B cell (primary cell): ENCODE data around the gene GLIS1. TPM values are rescaled to one million over a fixed set of nuclear protein-coding genes. Genes with fewer than 3 reads are reported as not detected.
A peak's percentile ranks its signal among the peaks of the same experiment; 100 is the strongest.

Source experiments
- ATAC-seq: fragments of 200-7000 bp; cut with Tn5 transposase; one replicate; pipeline ENCODE4 v1.10.0; 2021; ENCODE audit warnings: low read depth, mild to moderate bottlenecking, moderate number of reproducible peaks, moderate library complexity
- CTCF ChIA-PET: fragments of 350-600 bp; sonication (Branson Sonifier 250); formaldehyde crosslinking; loops from one replicate; lab custom pipeline; 2021; ENCODE audit warnings: antibody characterized with exemption, inconsistent platforms; lab: Charles Lee
- POLR2A ChIA-PET: fragments of 350-600 bp; sonication (Branson Sonifier 250); formaldehyde crosslinking; loops from one replicate; lab custom pipeline; 2021; ENCODE audit warnings: antibody characterized with exemption; lab: Charles Lee
- DNase-seq: peaks from one replicate; pipeline ENCODE4 v3.0.0; 2013
- H2AFZ ChIP-seq: 2 replicates; pipeline ENCODE4 v1.6.1; 2012; ENCODE audit warnings: mild to moderate bottlenecking, low read depth, low read length; ENCODE audit not compliant: insufficient read depth, poor library complexity, severe bottlenecking
- H3K27ac ChIP-seq, 2 donors: 1 replicate in 1 of 2; 2 replicates in 1 of 2; pipeline ENCODE4 v1.5.1; 2012 to 2013; ENCODE audit warnings: low read length in 2 of 2, mild to moderate bottlenecking in 2 of 2, moderate library complexity in 1 of 2
- H3K27me3 ChIP-seq, 4 experiments: fragments of 200-600 bp in 1 of 4; sonication (generic) in 1 of 4; replicated peaks in 1 of 4; 1 replicate in 2 of 4; 2 replicates in 2 of 4; pipeline versions ENCODE4 v1.6.1 to v1.7.0; 2013 to 2016; ENCODE audit warnings: low read length in 3 of 4, mild to moderate bottlenecking in 2 of 4, mixed read lengths in 1 of 4, moderate library complexity in 1 of 4; ENCODE audit not compliant: insufficient read depth in 4 of 4, control insufficient read depth in 3 of 4; ENCODE audit errors: control extremely low read depth in 1 of 4
- H3K36me3 ChIP-seq, 2 experiments: replicated peaks in 1 of 2; 1 replicate in 1 of 2; 2 replicates in 1 of 2; pipeline versions ENCODE4 v1.6.1 to v1.7.1; 2013; ENCODE audit warnings: low read length in 1 of 2; ENCODE audit not compliant: insufficient read depth in 2 of 2, control insufficient read depth in 1 of 2; ENCODE audit errors: control extremely low read depth in 1 of 2, extremely low read depth in 1 of 2
- H3K4me1 ChIP-seq, 2 donors: fragments of 200-600 bp in 1 of 2; sonication (generic) in 1 of 2; 1 replicate in 1 of 2; 2 replicates in 1 of 2; pipeline versions ENCODE4 v1.5.1 to v1.6.1; 2013 to 2017; ENCODE audit warnings: low read length in 2 of 2; ENCODE audit not compliant: control insufficient read depth in 2 of 2, insufficient read depth in 2 of 2
- H3K4me2 ChIP-seq: replicated peaks from 2 replicates; pipeline ENCODE3; 2012; ENCODE audit warnings: mild to moderate bottlenecking, low read depth, low read length; ENCODE audit not compliant: poor library complexity, severe bottlenecking
- H3K4me3 ChIP-seq, 5 experiments: fragments of 200-600 bp in 1 of 5; sonication (generic) in 1 of 5; 1 replicate in 3 of 5; 2 replicates in 2 of 5; pipeline versions ENCODE4 v1.5.1 to v1.7.0; 2011 to 2016; ENCODE audit warnings: low read length in 4 of 5, mild to moderate bottlenecking in 4 of 5, low read depth in 2 of 5, control low read depth in 1 of 5, moderate library complexity in 1 of 5; ENCODE audit not compliant: insufficient read depth in 1 of 5; ENCODE audit errors: control extremely low read depth in 1 of 5, extremely low read depth in 1 of 5
- H3K79me2 ChIP-seq: fragments of 200-600 bp; sonication (generic); one replicate; pipeline ENCODE4 v1.6.0; 2016; ENCODE audit warnings: low read length; ENCODE audit not compliant: control insufficient read depth, insufficient read depth
- H3K9ac ChIP-seq: fragments of 200-600 bp; sonication (generic); 2 replicates; pipeline ENCODE4 v1.6.1; 2017; ENCODE audit warnings: mild to moderate bottlenecking, low read length, moderate library complexity
- H3K9me3 ChIP-seq, 3 donors: one replicate each; pipeline versions ENCODE4 v1.6.1 to v1.7.1; 2013; ENCODE audit warnings: low read length in 2 of 3; ENCODE audit not compliant: control insufficient read depth in 2 of 3, insufficient read depth in 1 of 3; ENCODE audit errors: control extremely low read depth in 1 of 3
- H4K20me1 ChIP-seq: 2 replicates; pipeline ENCODE4 v1.6.0; 2012; ENCODE audit warnings: mild to moderate bottlenecking, low read length; ENCODE audit not compliant: insufficient read depth, control insufficient read depth, poor library complexity, severe bottlenecking
- H3K27ac Mint-ChIP-seq: one replicate; pipeline ENCODE4 v1.8.0; 2021; ENCODE audit warnings: mixed read lengths
- H3K27me3 Mint-ChIP-seq: one replicate; pipeline ENCODE4 v1.8.0; 2021; ENCODE audit warnings: mixed read lengths
- H3K4me1 Mint-ChIP-seq: one replicate; pipeline ENCODE4 v1.8.0; 2021; ENCODE audit warnings: mixed read lengths
- H3K4me3 Mint-ChIP-seq: one replicate; pipeline ENCODE4 v1.8.0; 2021; ENCODE audit warnings: mixed read lengths
- H3K9me3 Mint-ChIP-seq: one replicate; pipeline ENCODE4 v1.8.0; 2022; ENCODE audit warnings: mixed read lengths; ENCODE audit not compliant: insufficient read depth
- EZH2 ChIP-seq: IDR thresholded peaks from 2 replicates; pipeline ENCODE4 v1.6.1; 2012; ENCODE audit warnings: borderline replicate concordance, low read depth, mild to moderate bottlenecking, moderate library complexity, low read length; ENCODE audit not compliant: insufficient read depth, poor library complexity, severe bottlenecking
- WGBS: methylation state at CpG from one replicate; pipeline ENCODE4 v1.1.5; 2013; ENCODE audit warnings: missing lambda C conversion rate; ENCODE audit not compliant: insufficient coverage; 5-methylcytosine and 5-hydroxymethylcytosine counted together
- intact Hi-C: fragments of 100-400 bp; cut with micrococcal nuclease; formaldehyde crosslinking; loops from one replicate; pipeline ENCODE4 v1.10.0; 2022
- polyA plus RNA-seq: library from polyadenylated mRNA; depleted of rRNA; stranded (reverse); fragments of >200 nt; gene quantifications from 2 replicates; pipeline ENCODE4 v1.2.3, GENCODE V29; 2012
- total RNA-seq, 2 donors: library from RNA; stranded (reverse); fragments of 120-200 nt in 1 of 2; gene quantifications; 1 replicate in 1 of 2; 2 replicates in 1 of 2; pipeline versions ENCODE4 v1.2.3 to v1.2.4, GENCODE V29; 2013 to 2022
- TF ChIP-seq, protein P1 (sequence below): fragments of 200-600 bp; IDR thresholded peaks from one replicate; pipeline ENCODE4 v1.8.0; 2022; ENCODE audit warnings: antibody characterized with exemption, mild to moderate bottlenecking

The GLIS1 gene
- total and polyA plus RNA-seq, 2 donors (not counting 1 experiment from before 2014, with no cell fraction given) = not detected

DNA sequence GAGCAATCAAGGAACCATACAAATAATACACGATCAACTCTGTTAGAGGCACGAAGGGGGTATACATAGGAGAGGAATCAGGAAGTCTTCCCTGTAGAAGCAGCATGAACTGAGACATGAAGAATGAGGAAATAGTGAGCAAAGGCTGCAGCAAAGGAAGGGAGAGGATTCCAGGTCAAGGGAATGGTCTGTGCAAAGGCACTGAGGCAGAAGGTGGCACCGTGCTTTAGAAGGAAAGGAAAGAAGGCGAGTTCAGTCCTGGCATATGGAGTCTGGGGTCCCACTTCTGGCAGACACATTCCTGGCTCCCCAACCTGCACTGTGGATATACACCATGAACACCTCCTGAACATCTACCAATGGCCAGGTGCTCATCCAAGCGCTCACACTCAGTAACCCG is 56.1 kb downstream of the GLIS1 start:
- CTCF ChIA-PET = no interaction called here
- no peak for ATAC-seq
- H3K27me3 ChIP-seq = peaks cover 0 to 8% (median under 1%) of the 10 kb centered on the region in 4 experiments
- H3K79me2 ChIP-seq = no peaks in the 10 kb centered on the region
- H3K4me3 Mint-ChIP-seq = no peak overlapping the region
- intact Hi-C loops = no loop called here
- WGBS = 100% methylated on average over 2 of the region's 6 CpGs
- H4K20me1 ChIP-seq = no peaks in the 10 kb centered on the region
- POLR2A ChIA-PET = no interaction called here
- H3K4me3 ChIP-seq = no peak overlapping the region
- peaks cover 41% of the 10 kb centered on the region for H3K27me3 Mint-ChIP-seq
- H2AFZ ChIP-seq = no peak overlapping the region
- no peak overlapping the region for H3K27ac ChIP-seq
- H3K27ac Mint-ChIP-seq = no peak overlapping the region
- H3K4me1 ChIP-seq = peaks cover 0 to 5% of the 10 kb centered on the region in 2 donors
- H3K9me3 ChIP-seq = no peaks in the 10 kb centered on the region
- peaks cover 7% of the 10 kb centered on the region for H3K4me1 Mint-ChIP-seq
- no peak for DNase-seq
- no peak overlapping the region for H3K9ac ChIP-seq
- no peak overlapping the region for H3K4me2 ChIP-seq
- no peaks in the 10 kb centered on the region for H3K9me3 Mint-ChIP-seq
- TF ChIP-seq, protein P1, sequence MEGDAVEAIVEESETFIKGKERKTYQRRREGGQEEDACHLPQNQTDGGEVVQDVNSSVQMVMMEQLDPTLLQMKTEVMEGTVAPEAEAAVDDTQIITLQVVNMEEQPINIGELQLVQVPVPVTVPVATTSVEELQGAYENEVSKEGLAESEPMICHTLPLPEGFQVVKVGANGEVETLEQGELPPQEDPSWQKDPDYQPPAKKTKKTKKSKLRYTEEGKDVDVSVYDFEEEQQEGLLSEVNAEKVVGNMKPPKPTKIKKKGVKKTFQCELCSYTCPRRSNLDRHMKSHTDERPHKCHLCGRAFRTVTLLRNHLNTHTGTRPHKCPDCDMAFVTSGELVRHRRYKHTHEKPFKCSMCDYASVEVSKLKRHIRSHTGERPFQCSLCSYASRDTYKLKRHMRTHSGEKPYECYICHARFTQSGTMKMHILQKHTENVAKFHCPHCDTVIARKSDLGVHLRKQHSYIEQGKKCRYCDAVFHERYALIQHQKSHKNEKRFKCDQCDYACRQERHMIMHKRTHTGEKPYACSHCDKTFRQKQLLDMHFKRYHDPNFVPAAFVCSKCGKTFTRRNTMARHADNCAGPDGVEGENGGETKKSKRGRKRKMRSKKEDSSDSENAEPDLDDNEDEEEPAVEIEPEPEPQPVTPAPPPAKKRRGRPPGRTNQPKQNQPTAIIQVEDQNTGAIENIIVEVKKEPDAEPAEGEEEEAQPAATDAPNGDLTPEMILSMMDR = no peak
- no peak for TF ChIP-seq EZH2
- no peaks in the 10 kb centered on the region for H3K36me3 ChIP-seq

DNA sequence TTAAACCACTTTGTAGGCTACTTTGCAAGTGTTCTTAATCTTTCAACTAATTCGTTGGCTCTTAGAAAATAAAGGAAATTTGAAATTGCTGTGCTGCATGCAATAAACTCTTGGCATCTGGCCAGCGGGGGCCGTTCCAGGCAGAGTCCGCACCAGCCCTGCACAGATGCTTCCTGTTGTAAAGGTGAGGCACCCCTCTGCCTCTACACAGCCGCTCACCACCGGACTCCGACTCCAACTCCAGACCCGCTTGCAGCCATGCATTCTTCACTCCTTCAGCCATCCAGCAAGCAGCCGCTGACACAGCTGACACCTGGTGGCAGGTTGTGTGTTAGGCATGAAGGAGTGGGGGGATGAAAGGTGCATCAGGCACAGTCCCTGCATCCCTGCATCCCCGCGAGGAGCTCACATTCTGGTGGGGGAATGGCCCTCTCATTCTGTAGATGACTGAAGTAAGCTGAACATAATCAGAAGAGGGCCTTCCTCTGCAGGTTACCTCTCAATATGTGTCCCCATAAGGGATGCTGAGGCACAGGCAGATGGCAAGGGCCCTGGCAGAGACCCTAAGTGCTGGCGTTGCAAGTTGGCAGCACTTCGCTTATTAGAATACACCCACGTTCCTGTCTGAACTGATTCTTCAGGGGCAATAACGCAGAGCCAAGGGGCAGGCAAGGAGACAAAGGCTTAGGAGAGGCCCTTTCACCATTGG is 56.8 kb downstream of the GLIS1 start:
- CTCF ChIA-PET = no interaction called here
- Histone ChIP-seq H2AFZ (no peak overlapping the region), H3K4me3 (no peak overlapping the region), H3K9ac (no peak overlapping the region), H3K36me3 (no peaks in the 10 kb centered on the region), H3K27me3 (peaks cover 0 to 8% (median under 1%) of the 10 kb centered on the region in 4 experiments), H3K4me2 (no peak overlapping the region), H3K27ac (no peak overlapping the region), H3K9me3 (no peaks in the 10 kb centered on the region), H4K20me1 (no peaks in the 10 kb centered on the region), H3K4me1 (peaks cover 0 to 5% of the 10 kb centered on the region in 2 donors), H3K79me2 (no peaks in the 10 kb centered on the region)
- DNase-seq = peak; percentile 15
- POLR2A ChIA-PET = no interaction called here
- 11% methylated on average over 8 of the region's 15 CpGs for WGBS
- Mint-ChIP-seq H3K9me3 (no peaks in the 10 kb centered on the region), H3K27ac (no peak overlapping the region), H3K4me1 (peaks cover 7% of the 10 kb centered on the region), H3K27me3 (peaks cover 41% of the 10 kb centered on the region), H3K4me3 (no peak overlapping the region)
- intact Hi-C loops = no loop called here
- TF ChIP-seq EZH2 = no peak
- TF ChIP-seq, protein P1 = no peak
- no peak for ATAC-seq
